Measurements from ENCODE around the gene ETV5. TPM values are rescaled to one million over a fixed set of nuclear protein-coding genes. Genes with fewer than 3 reads are reported as not detected.

The ETV5 gene
- total and polyA plus RNA-seq, 9 of the 15 experiments (the other 6 are each of a cell fraction or from before 2014, with no cell fraction given): 9.2 to 25.9 (median 15.9) TPM

DNA sequence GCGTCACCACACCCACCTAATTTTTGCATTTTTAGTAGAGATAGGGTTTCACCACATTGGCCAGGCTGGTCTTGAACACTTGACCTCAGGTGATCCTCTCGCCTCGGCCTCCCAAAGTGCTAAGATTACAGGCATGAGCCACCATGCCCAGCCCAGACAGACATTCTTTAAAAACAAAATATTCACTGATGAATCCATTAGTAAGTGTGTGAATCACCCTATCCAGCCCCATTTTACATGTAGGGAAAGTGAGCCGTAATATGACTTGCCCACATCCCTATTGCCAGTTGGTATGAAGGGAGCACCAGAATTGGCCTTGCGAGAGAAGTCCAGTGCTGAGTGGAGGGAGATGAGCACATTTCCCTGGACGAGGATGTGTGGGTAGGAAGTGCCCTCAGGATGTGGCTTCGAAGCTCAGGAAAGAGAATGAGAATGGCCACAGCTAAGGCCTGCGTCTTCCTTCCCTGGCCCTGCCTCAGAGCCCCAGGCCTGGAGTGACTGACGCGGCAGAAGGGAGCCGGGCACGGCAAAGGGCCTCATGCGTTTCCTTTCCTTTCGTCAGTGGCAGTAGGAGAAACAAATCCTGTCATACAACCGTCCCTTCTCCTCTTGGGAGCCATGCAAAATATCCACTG, 28.3 kb upstream of the ETV5 start:
- in situ Hi-C loops (cut with MboI): no loop called here
- CTCF ChIA-PET (ENCODE audit: low intra/inter-chr PET ratio): no interaction called here
- TF ChIP-seq EP400 (IDR thresholded peaks at IDR 0.05): no peak
- no peak for TF ChIP-seq HIVEP1 (CRISPR knock-in tag; IDR thresholded peaks at IDR 0.05)
- TF ChIP-seq MAFF (IDR thresholded peaks at IDR 0.05; ENCODE audit: low read length): no peak
- no peak for TF ChIP-seq SRSF9 (IDR thresholded peaks at IDR 0.05; ENCODE audit: borderline replicate concordance, low read depth, low read length)
- TF ChIP-seq, protein P1, sequence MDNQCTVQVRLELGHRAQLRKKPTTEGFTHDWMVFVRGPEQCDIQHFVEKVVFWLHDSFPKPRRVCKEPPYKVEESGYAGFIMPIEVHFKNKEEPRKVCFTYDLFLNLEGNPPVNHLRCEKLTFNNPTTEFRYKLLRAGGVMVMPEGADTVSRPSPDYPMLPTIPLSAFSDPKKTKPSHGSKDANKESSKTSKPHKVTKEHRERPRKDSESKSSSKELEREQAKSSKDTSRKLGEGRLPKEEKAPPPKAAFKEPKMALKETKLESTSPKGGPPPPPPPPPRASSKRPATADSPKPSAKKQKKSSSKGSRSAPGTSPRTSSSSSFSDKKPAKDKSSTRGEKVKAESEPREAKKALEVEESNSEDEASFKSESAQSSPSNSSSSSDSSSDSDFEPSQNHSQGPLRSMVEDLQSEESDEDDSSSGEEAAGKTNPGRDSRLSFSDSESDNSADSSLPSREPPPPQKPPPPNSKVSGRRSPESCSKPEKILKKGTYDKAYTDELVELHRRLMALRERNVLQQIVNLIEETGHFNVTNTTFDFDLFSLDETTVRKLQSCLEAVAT (IDR thresholded peaks at IDR 0.05): no peak
- no peak for TF ChIP-seq TARDBP (IDR thresholded peaks at IDR 0.05)
- TF ChIP-seq FOXK2 (conservative IDR thresholded peaks at IDR 0.05 in 1 of 2, IDR thresholded peaks at IDR 0.05 in 1 of 2; ENCODE audit: low read depth in 2 of 2): no peak
- no peak for TF ChIP-seq BRCA1 (IDR thresholded peaks at IDR 0.05)
- no peak for TF ChIP-seq BRCA1 (CRISPR knock-in tag; IDR thresholded peaks at IDR 0.05)
- no peak for TF ChIP-seq RBFOX2 (IDR thresholded peaks at IDR 0.05; ENCODE audit: low read depth, low read length)
- TF ChIP-seq, protein P2, sequence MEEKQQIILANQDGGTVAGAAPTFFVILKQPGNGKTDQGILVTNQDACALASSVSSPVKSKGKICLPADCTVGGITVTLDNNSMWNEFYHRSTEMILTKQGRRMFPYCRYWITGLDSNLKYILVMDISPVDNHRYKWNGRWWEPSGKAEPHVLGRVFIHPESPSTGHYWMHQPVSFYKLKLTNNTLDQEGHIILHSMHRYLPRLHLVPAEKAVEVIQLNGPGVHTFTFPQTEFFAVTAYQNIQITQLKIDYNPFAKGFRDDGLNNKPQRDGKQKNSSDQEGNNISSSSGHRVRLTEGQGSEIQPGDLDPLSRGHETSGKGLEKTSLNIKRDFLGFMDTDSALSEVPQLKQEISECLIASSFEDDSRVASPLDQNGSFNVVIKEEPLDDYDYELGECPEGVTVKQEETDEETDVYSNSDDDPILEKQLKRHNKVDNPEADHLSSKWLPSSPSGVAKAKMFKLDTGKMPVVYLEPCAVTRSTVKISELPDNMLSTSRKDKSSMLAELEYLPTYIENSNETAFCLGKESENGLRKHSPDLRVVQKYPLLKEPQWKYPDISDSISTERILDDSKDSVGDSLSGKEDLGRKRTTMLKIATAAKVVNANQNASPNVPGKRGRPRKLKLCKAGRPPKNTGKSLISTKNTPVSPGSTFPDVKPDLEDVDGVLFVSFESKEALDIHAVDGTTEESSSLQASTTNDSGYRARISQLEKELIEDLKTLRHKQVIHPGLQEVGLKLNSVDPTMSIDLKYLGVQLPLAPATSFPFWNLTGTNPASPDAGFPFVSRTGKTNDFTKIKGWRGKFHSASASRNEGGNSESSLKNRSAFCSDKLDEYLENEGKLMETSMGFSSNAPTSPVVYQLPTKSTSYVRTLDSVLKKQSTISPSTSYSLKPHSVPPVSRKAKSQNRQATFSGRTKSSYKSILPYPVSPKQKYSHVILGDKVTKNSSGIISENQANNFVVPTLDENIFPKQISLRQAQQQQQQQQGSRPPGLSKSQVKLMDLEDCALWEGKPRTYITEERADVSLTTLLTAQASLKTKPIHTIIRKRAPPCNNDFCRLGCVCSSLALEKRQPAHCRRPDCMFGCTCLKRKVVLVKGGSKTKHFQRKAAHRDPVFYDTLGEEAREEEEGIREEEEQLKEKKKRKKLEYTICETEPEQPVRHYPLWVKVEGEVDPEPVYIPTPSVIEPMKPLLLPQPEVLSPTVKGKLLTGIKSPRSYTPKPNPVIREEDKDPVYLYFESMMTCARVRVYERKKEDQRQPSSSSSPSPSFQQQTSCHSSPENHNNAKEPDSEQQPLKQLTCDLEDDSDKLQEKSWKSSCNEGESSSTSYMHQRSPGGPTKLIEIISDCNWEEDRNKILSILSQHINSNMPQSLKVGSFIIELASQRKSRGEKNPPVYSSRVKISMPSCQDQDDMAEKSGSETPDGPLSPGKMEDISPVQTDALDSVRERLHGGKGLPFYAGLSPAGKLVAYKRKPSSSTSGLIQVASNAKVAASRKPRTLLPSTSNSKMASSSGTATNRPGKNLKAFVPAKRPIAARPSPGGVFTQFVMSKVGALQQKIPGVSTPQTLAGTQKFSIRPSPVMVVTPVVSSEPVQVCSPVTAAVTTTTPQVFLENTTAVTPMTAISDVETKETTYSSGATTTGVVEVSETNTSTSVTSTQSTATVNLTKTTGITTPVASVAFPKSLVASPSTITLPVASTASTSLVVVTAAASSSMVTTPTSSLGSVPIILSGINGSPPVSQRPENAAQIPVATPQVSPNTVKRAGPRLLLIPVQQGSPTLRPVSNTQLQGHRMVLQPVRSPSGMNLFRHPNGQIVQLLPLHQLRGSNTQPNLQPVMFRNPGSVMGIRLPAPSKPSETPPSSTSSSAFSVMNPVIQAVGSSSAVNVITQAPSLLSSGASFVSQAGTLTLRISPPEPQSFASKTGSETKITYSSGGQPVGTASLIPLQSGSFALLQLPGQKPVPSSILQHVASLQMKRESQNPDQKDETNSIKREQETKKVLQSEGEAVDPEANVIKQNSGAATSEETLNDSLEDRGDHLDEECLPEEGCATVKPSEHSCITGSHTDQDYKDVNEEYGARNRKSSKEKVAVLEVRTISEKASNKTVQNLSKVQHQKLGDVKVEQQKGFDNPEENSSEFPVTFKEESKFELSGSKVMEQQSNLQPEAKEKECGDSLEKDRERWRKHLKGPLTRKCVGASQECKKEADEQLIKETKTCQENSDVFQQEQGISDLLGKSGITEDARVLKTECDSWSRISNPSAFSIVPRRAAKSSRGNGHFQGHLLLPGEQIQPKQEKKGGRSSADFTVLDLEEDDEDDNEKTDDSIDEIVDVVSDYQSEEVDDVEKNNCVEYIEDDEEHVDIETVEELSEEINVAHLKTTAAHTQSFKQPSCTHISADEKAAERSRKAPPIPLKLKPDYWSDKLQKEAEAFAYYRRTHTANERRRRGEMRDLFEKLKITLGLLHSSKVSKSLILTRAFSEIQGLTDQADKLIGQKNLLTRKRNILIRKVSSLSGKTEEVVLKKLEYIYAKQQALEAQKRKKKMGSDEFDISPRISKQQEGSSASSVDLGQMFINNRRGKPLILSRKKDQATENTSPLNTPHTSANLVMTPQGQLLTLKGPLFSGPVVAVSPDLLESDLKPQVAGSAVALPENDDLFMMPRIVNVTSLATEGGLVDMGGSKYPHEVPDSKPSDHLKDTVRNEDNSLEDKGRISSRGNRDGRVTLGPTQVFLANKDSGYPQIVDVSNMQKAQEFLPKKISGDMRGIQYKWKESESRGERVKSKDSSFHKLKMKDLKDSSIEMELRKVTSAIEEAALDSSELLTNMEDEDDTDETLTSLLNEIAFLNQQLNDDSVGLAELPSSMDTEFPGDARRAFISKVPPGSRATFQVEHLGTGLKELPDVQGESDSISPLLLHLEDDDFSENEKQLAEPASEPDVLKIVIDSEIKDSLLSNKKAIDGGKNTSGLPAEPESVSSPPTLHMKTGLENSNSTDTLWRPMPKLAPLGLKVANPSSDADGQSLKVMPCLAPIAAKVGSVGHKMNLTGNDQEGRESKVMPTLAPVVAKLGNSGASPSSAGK (IDR thresholded peaks at IDR 0.05): no peak
- TF ChIP-seq HDGF (IDR thresholded peaks at IDR 0.05): no peak

More for the DNA sequence above, 28.3 kb upstream of the ETV5 start:
- FAIRE-seq (no peak), DNase-seq (ENCODE audit: extremely low read depth in 1 of 4, low spot score in 3 of 4) (no peak), ATAC-seq (no peak)
- no peaks in the 10 kb centered on the region for H3K36me3 ChIP-seq (ENCODE audit: control insufficient read depth, insufficient read depth, low read length)
- H2AFZ ChIP-seq (ENCODE audit: low read depth, low read length): no peak overlapping the region
- H3K27ac ChIP-seq (ENCODE audit: extremely low read depth, low read depth, low read length): no peak overlapping the region
- H4K20me1 ChIP-seq (replicated peaks; ENCODE audit: control insufficient read depth, insufficient read depth, low read length): no peaks in the 10 kb centered on the region
- H3K27me3 ChIP-seq (ENCODE audit: control insufficient read depth in 2 of 2, insufficient read depth in 2 of 2, low read length in 2 of 2): peaks cover 35 to 54% of the 10 kb centered on the region in 2 experiments
- POLR2A ChIA-PET: no interaction called here
- H3K4me2 ChIP-seq (ENCODE audit: insufficient read depth, low read length): no peak overlapping the region
- no peak overlapping the region for H3K9ac ChIP-seq (ENCODE audit: insufficient read depth in 1 of 2, low read depth in 2 of 2, low read length in 2 of 2)
- no peaks in the 10 kb centered on the region for H3K9me1 ChIP-seq (ENCODE audit: control insufficient read depth, insufficient read depth, low read length)
- no TSS peak for BruUV-seq (replicated peaks)
- no peak overlapping the region for H3K4me3 ChIP-seq
- WGBS (ENCODE audit: insufficient coverage, low coverage, missing lambda C conversion rate): 9% methylated on average over 14 of the region's 15 CpGs
- H3K4me1 ChIP-seq (replicated peaks in 1 of 2; ENCODE audit: control insufficient read depth in 2 of 2, insufficient read depth in 2 of 2, low read length in 2 of 2): no peaks in the 10 kb centered on the region
- H3K9me3 ChIP-seq (replicated peaks; ENCODE audit: control insufficient read depth, insufficient read depth, low read depth, low read length): no peaks in the 10 kb centered on the region
- no peaks in the 10 kb centered on the region for H3K79me2 ChIP-seq (ENCODE audit: control insufficient read depth, insufficient read depth, low read length)
- intact Hi-C loops (cut with micrococcal nuclease): no loop called here

All from K562 (cell line).